HG02678 (cell line): Measurements from ENCODE around the gene RUSC2.
"Not testable (repeated sequence)": the region's sequence is repeated elsewhere in the genome, so short reads cannot be mapped to it uniquely, and the experiment has no call there.

Experiments
- ATAC-seq: cut with Tn5 transposase; IDR thresholded peaks from one replicate; pipeline ENCODE4 v1.9.1; 2021; ENCODE audit warnings: mild to moderate bottlenecking, moderate library complexity; ENCODE audit not compliant: unreplicated experiment

RUSC2 gene, protein sequence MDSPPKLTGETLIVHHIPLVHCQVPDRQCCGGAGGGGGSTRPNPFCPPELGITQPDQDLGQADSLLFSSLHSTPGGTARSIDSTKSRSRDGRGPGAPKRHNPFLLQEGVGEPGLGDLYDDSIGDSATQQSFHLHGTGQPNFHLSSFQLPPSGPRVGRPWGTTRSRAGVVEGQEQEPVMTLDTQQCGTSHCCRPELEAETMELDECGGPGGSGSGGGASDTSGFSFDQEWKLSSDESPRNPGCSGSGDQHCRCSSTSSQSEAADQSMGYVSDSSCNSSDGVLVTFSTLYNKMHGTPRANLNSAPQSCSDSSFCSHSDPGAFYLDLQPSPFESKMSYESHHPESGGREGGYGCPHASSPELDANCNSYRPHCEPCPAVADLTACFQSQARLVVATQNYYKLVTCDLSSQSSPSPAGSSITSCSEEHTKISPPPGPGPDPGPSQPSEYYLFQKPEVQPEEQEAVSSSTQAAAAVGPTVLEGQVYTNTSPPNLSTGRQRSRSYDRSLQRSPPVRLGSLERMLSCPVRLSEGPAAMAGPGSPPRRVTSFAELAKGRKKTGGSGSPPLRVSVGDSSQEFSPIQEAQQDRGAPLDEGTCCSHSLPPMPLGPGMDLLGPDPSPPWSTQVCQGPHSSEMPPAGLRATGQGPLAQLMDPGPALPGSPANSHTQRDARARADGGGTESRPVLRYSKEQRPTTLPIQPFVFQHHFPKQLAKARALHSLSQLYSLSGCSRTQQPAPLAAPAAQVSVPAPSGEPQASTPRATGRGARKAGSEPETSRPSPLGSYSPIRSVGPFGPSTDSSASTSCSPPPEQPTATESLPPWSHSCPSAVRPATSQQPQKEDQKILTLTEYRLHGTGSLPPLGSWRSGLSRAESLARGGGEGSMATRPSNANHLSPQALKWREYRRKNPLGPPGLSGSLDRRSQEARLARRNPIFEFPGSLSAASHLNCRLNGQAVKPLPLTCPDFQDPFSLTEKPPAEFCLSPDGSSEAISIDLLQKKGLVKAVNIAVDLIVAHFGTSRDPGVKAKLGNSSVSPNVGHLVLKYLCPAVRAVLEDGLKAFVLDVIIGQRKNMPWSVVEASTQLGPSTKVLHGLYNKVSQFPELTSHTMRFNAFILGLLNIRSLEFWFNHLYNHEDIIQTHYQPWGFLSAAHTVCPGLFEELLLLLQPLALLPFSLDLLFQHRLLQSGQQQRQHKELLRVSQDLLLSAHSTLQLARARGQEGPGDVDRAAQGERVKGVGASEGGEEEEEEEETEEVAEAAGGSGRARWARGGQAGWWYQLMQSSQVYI (N-terminal part only)

DNA sequence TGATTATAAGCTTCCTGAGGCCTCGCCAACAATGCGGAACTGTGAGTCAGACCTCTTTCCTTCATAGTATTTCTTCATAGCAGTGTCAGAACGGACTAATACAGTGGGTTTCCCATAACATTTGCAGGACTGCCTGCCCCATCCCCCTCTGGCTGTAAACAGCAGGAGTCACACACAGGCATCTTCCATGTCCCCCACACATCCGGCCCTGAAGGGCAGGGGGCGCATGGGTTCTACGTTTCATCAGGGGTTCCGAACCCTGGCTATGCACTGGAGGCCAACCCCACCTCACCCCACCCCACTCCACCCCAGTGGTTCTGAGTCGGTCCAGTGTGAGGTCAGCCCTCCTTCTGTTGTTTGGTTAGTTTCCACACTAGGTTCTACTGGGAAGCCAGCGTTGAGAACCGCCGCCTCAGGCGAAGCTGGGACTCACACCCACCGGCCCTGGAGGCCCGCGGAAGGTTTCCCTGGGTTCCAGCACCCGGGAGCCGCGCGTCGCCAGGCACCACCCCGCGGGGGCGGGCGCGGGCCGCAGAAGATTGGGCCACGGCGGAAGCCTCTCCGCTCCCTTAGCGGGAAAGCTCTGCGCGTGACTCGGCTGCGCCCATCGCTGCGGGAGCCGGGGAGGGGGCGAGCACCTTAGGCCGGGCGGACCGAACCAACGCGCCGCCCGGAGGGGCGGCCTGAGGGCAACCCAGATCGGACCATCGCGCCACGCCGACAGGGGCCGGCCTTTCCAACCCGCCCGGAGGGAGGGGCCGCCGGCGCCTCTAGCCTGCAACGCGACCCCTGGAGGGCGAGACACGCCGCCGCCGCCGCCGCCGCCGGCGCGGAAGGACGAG is at the start of gene RUSC2:
RUSC2 (plus strand) TSS at position 799 of the 842 bp plus-strand sequence. CDS start 56,411 bp downstream, outside the sequence.
- ATAC-seq = no peak

DNA sequence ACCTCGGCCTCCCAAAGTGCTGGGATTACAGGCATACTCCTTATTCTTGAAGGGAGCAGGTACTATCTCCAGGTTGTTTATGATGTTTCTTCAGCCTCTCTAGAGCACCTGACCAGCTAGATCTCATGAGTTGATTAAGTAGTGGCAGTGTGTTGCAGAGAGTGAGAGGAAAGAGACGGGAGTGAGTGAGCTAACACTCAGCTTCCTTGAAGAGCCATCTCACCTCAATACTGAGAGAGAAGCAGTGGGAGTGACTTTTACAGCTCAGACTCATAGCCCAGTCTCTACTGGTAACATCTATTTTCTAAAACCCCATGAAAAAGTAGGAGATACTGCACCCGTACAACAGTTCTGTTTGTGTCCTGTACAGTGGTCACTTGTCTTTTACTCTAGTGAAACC is 43.9 kb upstream of the RUSC2 start:
- no peak for ATAC-seq

DNA sequence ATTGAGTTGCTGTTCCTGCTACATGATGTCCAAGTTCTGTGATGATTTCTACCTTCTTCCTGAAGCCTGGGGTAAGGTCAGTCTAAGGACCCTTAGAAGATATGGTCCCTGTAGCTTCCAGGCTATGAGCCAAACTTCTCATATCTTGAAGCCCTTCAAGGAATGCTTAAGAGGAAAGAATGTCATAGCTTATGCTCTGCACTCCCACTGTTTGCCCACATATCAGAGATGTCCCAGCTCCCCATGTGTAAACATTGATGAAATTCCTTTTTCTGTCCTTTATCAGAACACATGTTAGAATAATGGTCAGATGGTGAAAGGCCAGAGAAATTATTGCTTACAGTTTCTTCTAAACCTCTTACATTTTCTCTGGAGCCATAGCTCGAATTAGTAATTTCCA is 41.4 kb upstream of the RUSC2 start:
- no peak for ATAC-seq

DNA sequence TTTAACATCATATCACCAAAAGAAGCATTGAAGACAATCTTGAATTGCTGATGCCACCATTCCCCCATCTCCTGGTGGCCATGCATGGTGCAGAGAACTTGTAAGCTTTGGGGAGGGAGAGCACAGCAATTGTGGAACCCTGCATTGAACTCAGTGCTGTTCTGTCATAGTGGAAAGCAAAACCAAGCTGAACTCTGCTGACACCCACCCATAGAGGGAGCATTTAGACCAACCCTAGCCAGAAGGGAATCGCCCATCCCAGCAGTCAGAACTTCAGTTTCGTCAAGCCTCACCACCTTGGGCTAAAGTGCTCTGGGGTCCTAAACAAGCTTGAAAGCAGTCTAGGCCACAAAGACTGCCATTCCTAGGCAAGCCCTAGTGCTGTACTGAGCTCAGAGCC is 37.4 kb upstream of the RUSC2 start:
- ATAC-seq = no peak

DNA sequence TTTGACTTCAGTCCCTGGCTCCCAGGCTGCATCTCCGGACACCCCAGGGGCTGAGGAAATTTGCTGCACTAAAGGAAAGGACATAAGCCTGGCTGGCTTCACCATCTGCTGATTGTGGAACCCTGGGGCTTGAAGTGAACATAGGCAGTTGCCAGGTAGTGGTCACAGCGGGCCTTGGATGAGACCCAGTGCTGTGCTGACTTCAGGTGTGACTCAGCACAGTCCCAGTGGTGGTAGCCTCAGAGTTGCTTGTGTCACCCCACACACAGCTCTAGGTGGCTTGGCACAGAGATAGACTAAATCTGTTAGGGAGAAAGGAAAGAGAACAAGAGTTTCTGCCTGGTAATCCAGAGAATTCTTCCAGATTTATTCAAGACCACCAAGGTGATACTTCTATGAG is 36.1 kb upstream of the RUSC2 start:
- no peak for ATAC-seq

DNA sequence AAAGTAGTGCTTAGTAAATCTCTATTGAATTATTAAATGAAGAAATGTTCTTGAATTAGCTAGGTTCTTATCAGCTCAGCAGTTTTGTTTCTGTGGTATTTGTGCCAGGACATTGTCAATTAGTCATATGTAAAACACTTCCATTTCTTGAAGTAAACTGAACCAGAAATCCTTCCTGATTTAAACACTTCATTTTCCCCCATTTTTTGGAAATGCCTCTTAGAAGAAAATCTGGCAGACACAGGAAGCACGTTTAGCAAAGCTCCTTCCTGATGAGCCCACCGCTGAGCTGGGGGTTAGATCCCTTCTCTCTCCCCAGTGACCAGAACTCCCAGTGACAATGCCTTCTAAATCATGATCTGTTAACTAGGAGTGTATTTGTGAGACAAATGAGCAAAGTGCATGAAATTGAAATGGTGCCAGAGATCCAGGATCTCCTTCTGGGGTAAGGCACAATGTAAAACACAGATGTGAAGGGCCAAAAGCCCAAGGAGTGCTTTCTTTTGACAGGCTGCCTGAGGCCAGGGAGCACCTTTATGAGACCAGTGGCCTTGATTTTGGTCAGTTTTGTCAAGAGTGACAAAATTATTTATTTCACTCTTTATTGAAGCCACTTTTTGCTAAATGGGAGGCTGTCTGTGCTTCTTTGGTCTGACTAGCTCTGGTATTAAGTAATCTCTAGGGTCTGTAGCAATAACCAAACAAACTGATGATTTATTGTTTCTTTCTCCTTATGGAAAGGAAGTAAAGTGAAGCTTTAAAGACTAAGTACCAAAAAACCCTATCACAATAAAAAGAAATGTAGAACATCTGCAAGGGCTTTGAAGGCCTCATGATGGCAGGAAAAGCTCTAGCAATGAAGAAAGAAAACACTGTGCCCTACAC is 25.5 kb upstream of the RUSC2 start:
- ATAC-seq = no peak

DNA sequence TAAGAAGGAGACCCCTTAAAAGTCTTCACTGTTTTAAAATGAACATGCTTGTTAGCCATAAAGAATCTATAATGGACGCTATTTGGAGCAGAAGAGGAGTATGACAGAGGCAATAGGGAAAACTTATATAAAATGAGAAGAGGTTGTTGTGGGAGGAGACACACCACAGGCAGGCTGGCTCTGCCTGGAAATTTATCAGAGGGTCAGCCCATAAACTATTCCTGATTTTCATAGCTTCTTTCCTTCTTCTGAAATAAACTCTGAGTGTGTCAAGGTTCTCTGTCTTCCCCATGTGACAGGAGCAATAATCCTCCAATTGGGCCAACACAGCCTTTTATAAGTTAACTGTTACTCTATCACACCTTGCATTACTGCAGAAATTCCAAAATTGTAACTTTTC is 19.6 kb upstream of the RUSC2 start:
- ATAC-seq = no peak

DNA sequence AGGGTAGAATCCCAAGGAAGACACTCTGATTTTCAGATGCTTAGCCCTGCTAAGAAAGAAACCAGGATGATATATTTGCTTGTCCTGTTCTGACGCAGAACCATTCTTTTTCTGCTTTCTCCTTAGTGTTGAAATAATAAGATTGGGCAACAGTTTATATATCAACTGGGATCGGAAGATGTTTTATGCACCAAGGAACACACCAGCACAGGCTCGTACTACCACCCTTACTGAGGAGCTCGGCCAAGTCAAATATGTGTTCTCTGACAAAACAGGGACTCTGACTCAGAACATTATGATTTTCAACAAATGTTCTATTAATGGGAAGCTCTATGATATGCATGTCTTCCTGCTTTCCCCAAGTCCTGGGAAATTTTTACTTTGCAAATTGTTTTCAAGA is 19.0 kb upstream of the RUSC2 start:
- no peak for ATAC-seq

DNA sequence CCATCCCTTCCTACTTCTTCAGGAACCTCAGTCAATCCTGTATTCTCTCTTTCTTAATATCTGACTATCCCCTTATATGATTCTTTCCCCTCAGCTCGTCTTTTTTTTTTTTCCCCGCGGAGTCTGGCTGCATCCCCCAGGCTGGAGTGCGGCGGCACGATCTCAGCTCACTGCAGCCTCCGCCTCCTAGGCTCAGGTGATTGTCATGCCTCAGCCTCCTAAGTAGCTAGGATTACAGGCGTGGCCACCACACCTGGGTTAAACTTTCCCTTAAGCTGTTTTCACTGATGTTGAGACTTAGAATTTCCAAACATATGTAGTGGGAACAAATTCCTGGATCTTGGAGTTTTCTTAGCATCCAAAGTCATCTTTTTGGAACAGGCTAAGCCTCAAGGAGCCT is 13.3 kb upstream of the RUSC2 start:
- no peak for ATAC-seq

DNA sequence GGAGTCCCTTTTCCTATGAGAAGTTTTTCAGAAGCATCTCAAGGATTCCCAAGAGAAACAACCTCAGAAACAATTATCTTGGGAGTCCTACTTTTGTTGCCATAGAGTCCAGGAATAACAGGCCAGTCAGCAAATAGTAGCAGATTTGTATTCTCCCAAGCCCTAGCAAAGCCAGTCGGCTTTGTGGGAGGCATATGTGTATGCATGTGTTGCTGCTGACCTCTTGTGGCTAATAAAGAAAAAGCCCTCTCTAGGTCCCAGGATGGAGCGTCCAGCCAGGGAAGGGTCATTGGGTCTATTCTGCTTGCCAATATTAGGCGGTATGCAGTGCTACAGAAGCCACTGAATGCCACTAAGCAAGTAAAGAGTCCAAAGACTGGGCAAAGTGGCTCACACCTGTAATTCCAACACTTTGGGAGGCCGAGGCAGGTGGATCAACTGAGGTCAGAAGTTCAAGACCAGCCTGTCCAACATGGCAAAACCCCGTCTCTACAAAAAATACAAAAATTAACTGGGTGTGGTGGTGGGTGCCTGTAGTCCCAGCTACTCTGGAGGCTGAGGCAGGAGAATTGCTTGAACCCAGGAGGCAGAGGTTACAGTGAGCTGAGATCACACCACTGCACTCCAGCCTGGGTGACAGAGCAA is 12.6 kb upstream of the RUSC2 start:
- not testable (repeated sequence) for ATAC-seq

DNA sequence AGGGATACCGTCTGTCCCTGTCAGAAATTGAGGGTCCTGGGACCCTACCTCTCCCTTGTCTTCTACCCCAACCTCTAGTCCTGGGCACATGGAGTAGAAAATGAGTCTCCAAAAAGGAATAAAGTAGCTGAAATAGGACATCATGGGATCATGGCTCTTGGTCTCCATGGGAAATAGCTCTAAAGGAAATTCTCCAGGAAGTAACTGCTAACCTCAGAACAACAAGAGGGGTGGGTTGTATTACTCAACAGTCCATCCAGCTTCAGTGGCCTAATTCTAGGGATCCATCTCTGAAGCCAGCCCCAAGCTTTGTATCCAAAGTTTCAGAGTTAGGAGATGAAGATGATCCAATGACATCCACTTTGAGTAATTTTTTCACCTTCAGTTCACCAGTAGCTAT is 11.0 kb upstream of the RUSC2 start:
- no peak for ATAC-seq

DNA sequence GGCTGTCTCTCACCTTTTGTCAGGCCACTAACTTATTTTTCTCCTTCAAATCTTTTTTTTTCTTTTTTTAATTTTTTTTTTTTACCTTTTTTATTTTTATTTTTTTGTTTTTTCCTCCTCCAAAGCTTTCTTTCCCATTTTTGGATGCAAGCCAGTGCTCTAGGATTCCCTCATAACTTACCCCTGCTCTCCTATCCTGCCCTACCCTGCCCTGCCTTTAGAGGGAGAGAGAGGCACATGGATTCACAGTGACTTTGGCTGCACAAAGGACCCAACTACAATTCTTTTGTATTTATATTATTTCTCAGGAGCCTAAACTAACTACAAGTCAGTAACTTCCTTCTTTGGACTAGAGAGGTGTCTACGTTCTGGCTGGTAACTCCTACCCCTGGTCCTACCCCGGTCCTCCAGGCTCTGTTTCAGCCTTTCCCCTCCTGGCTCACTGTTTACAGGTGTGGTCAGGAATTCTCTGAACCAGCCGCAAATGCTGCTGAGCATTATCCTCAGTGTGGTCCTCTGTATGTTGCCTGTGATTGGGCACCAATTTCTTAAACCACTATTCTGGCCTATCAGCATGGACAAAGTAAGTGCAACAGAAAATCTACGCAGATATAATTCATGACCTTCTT is 8.4 kb upstream of the RUSC2 start:
- no peak for ATAC-seq

DNA sequence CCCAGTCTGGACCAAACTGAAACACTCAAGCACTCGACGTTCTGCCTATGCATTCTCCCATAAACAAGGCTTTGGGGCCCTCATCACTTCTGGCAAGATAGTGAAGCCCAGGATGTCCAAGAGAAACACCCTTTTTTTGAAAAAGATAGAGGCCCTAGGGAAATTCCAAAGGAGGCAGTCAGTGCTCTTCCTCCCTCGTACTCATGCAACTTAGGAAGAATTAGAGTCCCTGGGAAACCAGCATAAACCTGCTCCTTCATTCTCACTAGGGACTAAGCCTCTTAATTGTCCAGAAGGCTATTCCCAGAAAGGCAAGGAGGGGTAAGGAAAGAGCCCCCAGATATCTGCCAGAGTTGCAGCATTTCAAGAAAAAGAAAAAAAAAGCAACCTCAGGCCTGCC is 7.8 kb upstream of the RUSC2 start:
- no peak for ATAC-seq

DNA sequence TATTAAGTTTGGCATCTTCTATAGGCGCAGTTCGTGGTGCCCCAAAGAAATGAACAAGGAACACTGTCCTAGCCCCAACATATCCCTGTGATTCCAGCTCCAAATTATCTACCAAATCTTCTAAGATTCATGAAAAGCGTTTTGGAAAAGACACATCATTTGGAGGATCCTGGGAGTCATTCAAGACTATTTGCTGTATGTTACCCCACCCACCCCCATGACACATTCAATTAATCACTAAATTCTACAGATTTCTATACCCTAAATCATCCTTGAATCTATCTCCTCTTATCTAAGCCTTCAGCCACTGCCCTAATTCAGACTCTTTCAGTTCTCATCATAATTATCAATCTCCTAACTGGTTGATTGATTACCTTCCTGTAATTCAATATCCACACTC is 5.5 kb upstream of the RUSC2 start:
- ATAC-seq = no peak

DNA sequence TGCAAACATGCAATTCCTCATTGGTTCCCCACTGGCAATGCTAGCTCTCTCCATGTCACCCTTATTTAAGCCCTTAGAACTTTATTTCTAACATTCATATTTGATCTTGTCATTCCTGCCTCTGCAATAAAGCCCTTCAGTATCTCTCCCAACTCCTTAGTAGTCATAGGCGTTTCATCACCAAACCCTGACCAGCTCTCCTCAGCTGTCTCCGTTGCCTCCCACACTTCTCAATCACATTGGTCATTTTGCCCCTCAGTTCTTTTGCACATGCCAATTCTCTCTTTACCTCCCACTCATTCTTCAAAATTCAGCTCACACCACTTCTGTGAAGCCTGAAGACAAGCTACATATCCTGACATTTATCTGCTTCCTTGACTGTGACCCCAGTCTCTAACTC is 2.8 kb upstream of the RUSC2 start:
- ATAC-seq = no peak

DNA sequence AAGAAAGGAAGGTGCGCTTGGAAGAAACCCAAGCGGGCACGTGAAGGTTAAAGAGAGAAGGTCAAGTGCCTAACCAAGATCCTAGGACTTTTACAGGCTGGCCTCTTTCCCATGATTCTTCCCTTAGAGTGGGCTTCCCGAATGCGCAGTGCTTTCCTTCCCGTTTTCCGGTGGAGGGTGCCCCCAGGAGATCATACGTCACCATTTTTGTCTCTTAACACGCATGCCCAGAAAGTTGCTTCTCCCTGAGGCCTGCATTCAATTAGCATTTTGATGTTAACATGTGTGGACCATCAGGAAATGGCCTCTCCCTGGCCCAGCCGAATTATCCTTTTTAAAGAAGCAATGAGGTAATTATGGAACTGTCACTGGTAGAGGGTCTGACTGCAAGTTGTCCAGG is 1.9 kb upstream of the RUSC2 start:
- ATAC-seq = no peak

DNA sequence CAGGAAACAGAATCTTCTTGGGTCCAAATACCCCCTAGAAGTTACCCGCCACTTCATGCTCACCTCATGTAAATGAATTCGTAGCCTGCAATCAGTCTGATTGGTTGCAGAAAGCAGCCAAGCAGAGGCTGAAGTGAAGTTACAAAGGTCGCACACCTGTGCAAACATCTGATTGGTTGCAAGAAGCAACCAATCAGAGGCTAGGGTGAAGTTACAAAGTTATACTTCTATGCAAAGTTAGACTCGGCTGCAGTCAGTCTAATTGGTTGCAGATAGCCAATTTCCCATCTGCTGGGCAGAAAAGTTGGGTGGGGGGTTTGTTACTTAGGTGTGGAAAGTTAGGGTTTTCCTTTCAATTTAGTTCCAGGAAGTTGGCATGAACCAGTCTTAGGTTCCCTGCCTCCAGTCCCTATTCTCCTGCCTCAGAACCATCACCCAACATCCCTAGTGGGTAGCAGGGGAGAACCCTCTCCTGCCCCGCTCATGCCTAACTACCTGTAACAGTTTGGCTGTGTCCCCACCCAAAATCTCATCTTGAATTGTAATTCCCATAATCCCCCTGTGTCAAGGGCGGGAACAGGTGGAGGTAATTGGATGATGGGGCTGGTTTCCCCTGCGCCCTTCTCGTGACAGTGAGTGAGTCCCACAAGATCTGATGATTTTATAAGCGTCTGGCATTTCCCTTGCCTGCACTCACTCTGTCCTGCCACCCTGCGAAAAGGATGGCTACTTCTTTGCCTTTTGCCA is 1.2 kb upstream of the RUSC2 start:
- ATAC-seq = no peak
